CD4-positive, alpha-beta T cell (primary cell): ENCODE measurements around the gene NDUFA5. TPM values are rescaled to one million over a fixed set of nuclear protein-coding genes. Genes with fewer than 3 reads are reported as not detected.

ENCODE experiments used
- ATAC-seq: fragments of 200-7000 bp; cut with Tn5 transposase; one replicate; pipeline ENCODE4 v1.10.0; 2022; ENCODE audit warnings: mild to moderate bottlenecking; ENCODE audit not compliant: poor library complexity
- CTCF ChIA-PET: fragments of 350-600 bp; sonication (Branson Sonifier 250); formaldehyde crosslinking; loops from one replicate; lab custom pipeline; 2021; ENCODE audit warnings: antibody characterized with exemption, inconsistent platforms; lab: Charles Lee
- POLR2A ChIA-PET: fragments of 350-600 bp; sonication (Branson Sonifier 250); formaldehyde crosslinking; loops from one replicate; lab custom pipeline; 2021; ENCODE audit warnings: antibody characterized with exemption, inconsistent platforms; lab: Charles Lee
- DNase-seq, 14 experiments: peaks; one replicate each; pipeline ENCODE4 v3.0.0-alpha.2; 2013 to 2020; ENCODE audit warnings: mixed read lengths in 2 of 14
- H3K27ac ChIP-seq, 2 donors: one replicate each; pipeline versions ENCODE4 v1.5.1 to v1.7.0; 2013; ENCODE audit warnings: low read length in 2 of 2, low read depth in 1 of 2, mild to moderate bottlenecking in 1 of 2
- H3K27me3 ChIP-seq, 2 experiments: 1 replicate in 1 of 2; 2 replicates in 1 of 2; pipeline versions ENCODE4 v1.6.1 to v1.7.0; 2013; ENCODE audit warnings: low read length in 2 of 2, control low read depth in 1 of 2, mild to moderate bottlenecking in 1 of 2, moderate library complexity in 1 of 2; ENCODE audit not compliant: insufficient read depth in 2 of 2, control insufficient read depth in 1 of 2
- H3K36me3 ChIP-seq: one replicate; pipeline ENCODE4 v1.6.1; 2013; ENCODE audit warnings: low read length, control low read depth; ENCODE audit not compliant: insufficient read depth
- H3K4me1 ChIP-seq: one replicate; pipeline ENCODE4 v1.6.1; 2013; ENCODE audit warnings: low read length, control low read depth; ENCODE audit not compliant: insufficient read depth
- H3K4me3 ChIP-seq: one replicate; pipeline ENCODE4 v1.5.1; 2013; ENCODE audit warnings: mild to moderate bottlenecking, low read length, moderate library complexity
- H3K9me3 ChIP-seq, 2 experiments: 1 replicate in 1 of 2; 2 replicates in 1 of 2; pipeline versions ENCODE4 v1.6.1 to v1.7.0; 2013; ENCODE audit warnings: low read length in 2 of 2, mild to moderate bottlenecking in 2 of 2, control low read depth in 1 of 2, moderate library complexity in 1 of 2; ENCODE audit not compliant: control insufficient read depth in 1 of 2, insufficient read depth in 1 of 2
- H3K27ac Mint-ChIP-seq: one replicate; pipeline ENCODE4 v1.8.0; 2020; ENCODE audit warnings: mixed read lengths
- H3K27me3 Mint-ChIP-seq: one replicate; pipeline ENCODE4 v1.8.0; 2021; ENCODE audit warnings: mixed read lengths
- H3K36me3 Mint-ChIP-seq: one replicate; pipeline ENCODE4 v1.8.0; 2021; ENCODE audit warnings: low read depth, mixed read lengths
- H3K4me1 Mint-ChIP-seq: one replicate; pipeline ENCODE4 v1.8.0; 2021; ENCODE audit warnings: low read depth, mixed read lengths
- H3K4me3 Mint-ChIP-seq: one replicate; pipeline ENCODE4 v1.8.0; 2020; ENCODE audit warnings: mild to moderate bottlenecking, mixed read lengths
- H3K9me3 Mint-ChIP-seq: one replicate; pipeline ENCODE4 v1.8.0; 2020; ENCODE audit warnings: mixed read lengths
- intact Hi-C, 2 experiments: fragments of 100-400 bp; cut with DNase I in 1 of 2; cut with micrococcal nuclease in 1 of 2; formaldehyde crosslinking; loops; one replicate each; pipeline versions ENCODE4 v1.15.1 to v1.9.0; 2023 to 2025; cut with DNase I, micrococcal nuclease
- total RNA-seq, 174 experiments: library from RNA in 2 of 174; stranded (reverse) in 2 of 174; gene quantifications; one replicate each; pipeline ENCODE4 v1.2.3 and lab custom pipeline; 2021 to 2026
- TF ChIP-seq, protein P1 (sequence below): fragments of 200-600 bp; IDR thresholded peaks from one replicate; pipeline ENCODE4 v1.8.0; 2022; ENCODE audit warnings: antibody characterized with exemption, mild to moderate bottlenecking

NDUFA5 gene
- total RNA-seq, 2 experiments from 2014 or later = 67.9 to 68.6 TPM

GRCh38 chr7:123571684-123572083 is 14.1 kb upstream of the NDUFA5 start:
- no peak overlapping the region for H3K4me3 Mint-ChIP-seq
- H3K36me3 ChIP-seq = no peaks in the 10 kb centered on the region
- no peak overlapping the region for H3K4me3 ChIP-seq
- H3K27ac ChIP-seq = no peak overlapping the region
- no peaks in the 10 kb centered on the region for H3K27me3 ChIP-seq
- ATAC-seq (no peak), DNase-seq (no peak)
- H3K27ac Mint-ChIP-seq = no peak overlapping the region
- ChIA-PET CTCF (no interaction called here), POLR2A (no interaction called here)
- no peaks in the 10 kb centered on the region for H3K4me1 ChIP-seq
- H3K27me3 Mint-ChIP-seq = peaks cover 4% of the 10 kb centered on the region
- H3K36me3 Mint-ChIP-seq = no peaks in the 10 kb centered on the region
- H3K9me3 ChIP-seq = no peaks in the 10 kb centered on the region
- TF ChIP-seq, protein P1, sequence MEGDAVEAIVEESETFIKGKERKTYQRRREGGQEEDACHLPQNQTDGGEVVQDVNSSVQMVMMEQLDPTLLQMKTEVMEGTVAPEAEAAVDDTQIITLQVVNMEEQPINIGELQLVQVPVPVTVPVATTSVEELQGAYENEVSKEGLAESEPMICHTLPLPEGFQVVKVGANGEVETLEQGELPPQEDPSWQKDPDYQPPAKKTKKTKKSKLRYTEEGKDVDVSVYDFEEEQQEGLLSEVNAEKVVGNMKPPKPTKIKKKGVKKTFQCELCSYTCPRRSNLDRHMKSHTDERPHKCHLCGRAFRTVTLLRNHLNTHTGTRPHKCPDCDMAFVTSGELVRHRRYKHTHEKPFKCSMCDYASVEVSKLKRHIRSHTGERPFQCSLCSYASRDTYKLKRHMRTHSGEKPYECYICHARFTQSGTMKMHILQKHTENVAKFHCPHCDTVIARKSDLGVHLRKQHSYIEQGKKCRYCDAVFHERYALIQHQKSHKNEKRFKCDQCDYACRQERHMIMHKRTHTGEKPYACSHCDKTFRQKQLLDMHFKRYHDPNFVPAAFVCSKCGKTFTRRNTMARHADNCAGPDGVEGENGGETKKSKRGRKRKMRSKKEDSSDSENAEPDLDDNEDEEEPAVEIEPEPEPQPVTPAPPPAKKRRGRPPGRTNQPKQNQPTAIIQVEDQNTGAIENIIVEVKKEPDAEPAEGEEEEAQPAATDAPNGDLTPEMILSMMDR = no peak
- intact Hi-C loops = no loop called here
- H3K4me1 Mint-ChIP-seq = no peaks in the 10 kb centered on the region
- no peaks in the 10 kb centered on the region for H3K9me3 Mint-ChIP-seq

DNA sequence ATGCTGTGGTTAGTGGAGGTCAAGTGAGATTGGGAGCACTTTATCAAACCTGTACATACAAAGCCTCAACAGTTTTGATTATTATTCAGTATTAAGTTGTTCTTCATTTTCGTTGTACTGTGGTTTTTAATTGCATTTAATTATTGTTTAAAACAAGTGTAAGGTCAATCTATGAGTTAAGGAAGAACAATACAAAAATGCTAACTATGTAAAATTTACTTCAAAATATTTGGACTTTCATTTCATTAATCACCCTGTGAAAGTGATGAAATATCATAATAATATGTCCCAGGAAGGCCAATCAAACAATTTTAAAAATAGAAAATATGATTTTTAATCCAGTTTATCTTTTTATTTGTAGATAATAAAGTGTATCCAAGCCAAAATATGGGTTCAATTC is 13.6 kb upstream of the NDUFA5 start:
- no peak for ATAC-seq

GRCh38 chr7:123570390-123571182 is 13.0 kb upstream of the NDUFA5 start:
- ChIA-PET CTCF (no interaction called here), POLR2A (interaction anchor here (1.4 kb wide), 1 partner anchor 13 kb away, joined by 5 read pairs; the partner anchor contains the start of gene NDUFA5)
- Histone ChIP-seq H3K27me3 (no peaks in the 10 kb centered on the region), H3K36me3 (no peaks in the 10 kb centered on the region), H3K27ac (no peak overlapping the region), H3K4me1 (no peaks in the 10 kb centered on the region), H3K4me3 (no peak overlapping the region), H3K9me3 (no peaks in the 10 kb centered on the region)
- H3K4me1 Mint-ChIP-seq = no peaks in the 10 kb centered on the region
- DNase-seq (no peak), ATAC-seq (no peak)
- H3K4me3 Mint-ChIP-seq = no peak overlapping the region
- H3K36me3 Mint-ChIP-seq = no peaks in the 10 kb centered on the region
- TF ChIP-seq, protein P1 = no peak
- intact Hi-C loops = no loop called here
- no peaks in the 10 kb centered on the region for H3K9me3 Mint-ChIP-seq
- H3K27me3 Mint-ChIP-seq = peaks cover 4% of the 10 kb centered on the region
- H3K27ac Mint-ChIP-seq = no peak overlapping the region

More for the DNA sequence above, 13.6 kb upstream of the NDUFA5 start:
- Histone ChIP-seq H3K4me1 (no peaks in the 10 kb centered on the region), H3K27ac (no peak overlapping the region), H3K4me3 (no peak overlapping the region), H3K27me3 (no peaks in the 10 kb centered on the region), H3K36me3 (no peaks in the 10 kb centered on the region), H3K9me3 (no peaks in the 10 kb centered on the region)
- TF ChIP-seq, protein P1 = no peak
- Mint-ChIP-seq H3K4me1 (no peaks in the 10 kb centered on the region), H3K27me3 (peaks cover 4% of the 10 kb centered on the region), H3K4me3 (no peak overlapping the region), H3K36me3 (no peaks in the 10 kb centered on the region), H3K9me3 (no peaks in the 10 kb centered on the region), H3K27ac (no peak overlapping the region)
- intact Hi-C loops = no loop called here
- DNase-seq = no peak
- POLR2A ChIA-PET = no interaction called here
- CTCF ChIA-PET = no interaction called here
